HepG2 (cell line): ENCODE data around the gene SRRM4. TPM values are rescaled to one million over a fixed set of nuclear protein-coding genes. Genes with fewer than 3 reads are reported as not detected.

ENCODE experiments used
- ATAC-seq: fragments of 200-7000 bp; cut with Tn5 transposase; 3 replicates; pipeline ENCODE4 v1.9.1; 2020; ENCODE audit warnings: mild to moderate bottlenecking, moderate library complexity
- BruUV-seq: library from RNA; stranded (reverse); fragments of 400-500 nt; replicated peaks from 2 replicates; lab custom pipeline; 2021; lab: Mats Ljungman, UMichigan
- CTCF ChIA-PET: fragments of 300-600 bp; formaldehyde crosslinking; extraction: SDS; loops from one replicate; lab custom pipeline; 2021; ENCODE audit warnings: low total read pairs, inconsistent platforms, low intra/inter-chr PET ratio; lab: Yijun Ruan, JAX
- POLR2A ChIA-PET: fragments of 350-600 bp; sonication (Branson Sonifier 250); formaldehyde crosslinking; loops from one replicate; lab custom pipeline; 2020; ENCODE audit warnings: antibody characterized with exemption, inconsistent platforms; lab: Yijun Ruan, JAX
- DNase-seq: peaks from one replicate; pipeline ENCODE4 v3.0.0-alpha.2; 2015; ENCODE audit warnings: low spot score
- FAIRE-seq: peaks from 3 replicates; lab custom pipeline; 2011; peaks lifted over from hg19 to GRCh38; lab: Jason Lieb, UNC
- H2AFZ ChIP-seq: one replicate; pipeline ENCODE4 v1.6.1; 2011; ENCODE audit warnings: low read length, inconsistent platforms
- H3K27ac ChIP-seq: fragments of 300-600 bp; 3 replicates; pipeline ENCODE4 v1.8.0; 2011; ENCODE audit warnings: mixed run types, mild to moderate bottlenecking, mixed read lengths, low read length, inconsistent platforms; ENCODE audit not compliant: insufficient read depth; ENCODE audit errors: extremely low read length
- H3K27me3 ChIP-seq, 2 experiments: fragments of 200-600 bp in 1 of 2; 2 replicates in 1 of 2; 3 replicates in 1 of 2; pipeline versions ENCODE4 v1.6.0 to v1.8.0; 2011; ENCODE audit warnings: low read length in 2 of 2, mild to moderate bottlenecking in 2 of 2, moderate library complexity in 2 of 2, inconsistent platforms in 1 of 2; ENCODE audit not compliant: insufficient read depth in 2 of 2, control insufficient read depth in 1 of 2
- H3K36me3 ChIP-seq, 2 experiments: fragments of 200-600 bp in 1 of 2; replicated peaks in 1 of 2; 2 replicates in 1 of 2; 3 replicates in 1 of 2; pipeline versions ENCODE4 v1.5.1 to v1.8.0; 2011; ENCODE audit warnings: low read length in 2 of 2, inconsistent platforms in 1 of 2; ENCODE audit not compliant: insufficient read depth in 2 of 2, control insufficient read depth in 1 of 2
- H3K4me1 ChIP-seq: 2 replicates; pipeline ENCODE4 v1.5.1; 2012; ENCODE audit warnings: low read length, inconsistent platforms; ENCODE audit not compliant: insufficient read depth
- H3K4me2 ChIP-seq: 2 replicates; pipeline ENCODE4 v1.6.0; 2011; ENCODE audit warnings: low read depth, low read length, inconsistent platforms
- H3K4me3 ChIP-seq, 3 experiments: fragments of 200-600 bp in 1 of 3; sonication (generic), shearing (Covaris generic) in 1 of 3; replicated peaks in 1 of 3; 2 replicates each; pipeline ENCODE4 v1.5.1; 2011 to 2016; ENCODE audit warnings: low read length in 3 of 3, inconsistent platforms in 2 of 3, low read depth in 2 of 3, mild to moderate bottlenecking in 2 of 3, control low read depth in 1 of 3, mixed read lengths in 1 of 3; ENCODE audit not compliant: insufficient read depth in 1 of 3
- H3K79me2 ChIP-seq: one replicate; pipeline ENCODE4 v1.6.1; 2011; ENCODE audit warnings: low read length, inconsistent platforms; ENCODE audit not compliant: insufficient read depth
- H3K9ac ChIP-seq: 2 replicates; pipeline ENCODE4 v1.6.0; 2011; ENCODE audit warnings: mild to moderate bottlenecking, low read depth, low read length, inconsistent platforms; ENCODE audit not compliant: insufficient read depth
- H3K9me3 ChIP-seq: 2 replicates; pipeline ENCODE4 v1.5.1; 2012; ENCODE audit warnings: mild to moderate bottlenecking, low read length
- H4K20me1 ChIP-seq: 2 replicates; pipeline ENCODE4 v1.6.0; 2011; ENCODE audit warnings: inconsistent platforms, mild to moderate bottlenecking, low read length, moderate library complexity; ENCODE audit not compliant: insufficient read depth
- ZNF652 ChIP-seq: IDR thresholded peaks from 2 replicates; pipeline ENCODE4 v1.6.1; 2016; ENCODE audit warnings: low read depth, borderline replicate concordance
- WGBS: methylation state at CpG from one replicate; pipeline ENCODE4 v1.1.6; 2017; ENCODE audit warnings: low lambda C conversion rate; 5-methylcytosine and 5-hydroxymethylcytosine counted together
- in situ Hi-C: cut with HindIII; loops from 2 replicates; pipeline ENCODE4 v1.10.0; 2017; ENCODE audit warnings: low pct_unique_long_range_greater_than_20kb; ENCODE audit not compliant: extremely low pct_ligation_motif_present
- intact Hi-C: fragments of 100-400 bp; cut with micrococcal nuclease; formaldehyde crosslinking; loops from one replicate; pipeline ENCODE4 v1.10.0; 2022; ENCODE audit not compliant: unreplicated experiment
- polyA plus RNA-seq, 8 experiments: library from polyadenylated mRNA; depleted of rRNA in 3 of 8; stranded (reverse) in 7 of 8; unstranded in 1 of 8; fragments of >200 nt; fragmentation: Illumina TruSeq in 4 of 8; extraction: Trizol in 4 of 8; gene quantifications; 2 replicates each; pipeline versions ENCODE4 v1.2.1 to v1.2.3, GENCODE V29; 2011 to 2016; ENCODE audit warnings: low read depth in 4 of 8, missing spikeins in 1 of 8, mixed read lengths in 1 of 8; ENCODE audit not compliant: insufficient read depth in 1 of 8
- total RNA-seq, 5 experiments: library from RNA; depleted of rRNA; stranded (reverse); fragments of >200 nt; fragmentation: Illumina TruSeq; extraction: Trizol; gene quantifications; 2 replicates each; pipeline ENCODE4 v1.2.3, GENCODE V29; 2016; ENCODE audit warnings: low read depth in 1 of 5
- TF ChIP-seq, protein P1 (sequence below): sonication (generic); formaldehyde crosslinking; IDR thresholded peaks from 2 replicates; pipeline ENCODE4 v1.4.0; 2020; ENCODE audit warnings: missing genetic modification reagents
- TF ChIP-seq, protein P2 (sequence below): sonication (generic); formaldehyde crosslinking; IDR thresholded peaks from 2 replicates; pipeline ENCODE4 v1.4.0; 2020; ENCODE audit warnings: missing genetic modification reagents

Gene SRRM4
- total and polyA plus RNA-seq, 2 of the 13 experiments (the other 11 are each of a cell fraction or from before 2014, with no cell fraction given): not detected

DNA sequence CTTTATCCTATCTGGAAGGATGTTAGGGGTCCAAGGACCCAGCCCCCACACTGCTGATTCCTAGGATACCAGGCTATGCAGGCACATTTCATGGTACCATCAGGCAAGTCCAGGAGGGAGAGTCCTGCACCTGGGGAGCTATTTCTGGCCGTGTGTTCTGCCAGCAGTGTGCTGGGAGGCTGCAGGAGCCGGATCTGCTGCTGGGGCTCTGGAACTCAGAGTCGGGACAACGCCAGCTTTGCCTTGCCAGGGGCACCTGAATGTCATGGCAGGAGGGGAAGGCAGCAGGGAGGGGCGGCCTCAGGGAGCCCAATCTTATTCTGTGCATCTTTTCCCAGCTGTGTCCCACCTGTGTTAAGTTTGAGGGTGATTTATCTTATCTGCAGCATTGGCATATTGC, 17.8 kb downstream of the SRRM4 start (continued):
- TF ChIP-seq, protein P1, sequence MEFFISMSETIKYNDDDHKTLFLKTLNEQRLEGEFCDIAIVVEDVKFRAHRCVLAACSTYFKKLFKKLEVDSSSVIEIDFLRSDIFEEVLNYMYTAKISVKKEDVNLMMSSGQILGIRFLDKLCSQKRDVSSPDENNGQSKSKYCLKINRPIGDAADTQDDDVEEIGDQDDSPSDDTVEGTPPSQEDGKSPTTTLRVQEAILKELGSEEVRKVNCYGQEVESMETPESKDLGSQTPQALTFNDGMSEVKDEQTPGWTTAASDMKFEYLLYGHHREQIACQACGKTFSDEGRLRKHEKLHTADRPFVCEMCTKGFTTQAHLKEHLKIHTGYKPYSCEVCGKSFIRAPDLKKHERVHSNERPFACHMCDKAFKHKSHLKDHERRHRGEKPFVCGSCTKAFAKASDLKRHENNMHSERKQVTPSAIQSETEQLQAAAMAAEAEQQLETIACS (CRISPR knock-in tag): no peak

DNA sequence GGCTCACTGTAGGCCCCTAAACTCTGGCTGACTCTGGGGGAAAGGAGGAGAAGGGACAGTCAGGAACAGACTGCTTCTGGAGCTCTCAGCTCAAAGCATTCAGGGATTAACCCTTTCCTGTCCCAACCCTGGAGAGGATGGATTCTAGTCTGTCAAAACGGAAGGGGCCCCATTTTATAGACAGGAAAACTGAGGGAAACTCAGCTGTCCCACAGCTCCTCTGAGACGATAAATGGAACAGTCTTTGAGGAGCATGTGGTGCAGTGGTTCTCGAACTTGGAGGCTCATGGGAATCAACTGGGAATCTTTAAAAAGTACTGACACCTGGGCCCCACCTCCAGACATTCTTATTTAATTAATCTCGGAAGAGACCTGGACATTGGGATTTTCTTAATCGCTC, 23.7 kb downstream of the SRRM4 start:
- Histone ChIP-seq H4K20me1 (no peaks in the 10 kb centered on the region), H3K4me1 (no peaks in the 10 kb centered on the region), H3K79me2 (no peaks in the 10 kb centered on the region), H2AFZ (no peak overlapping the region), H3K9ac (no peak overlapping the region), H3K36me3 (no peaks in the 10 kb centered on the region), H3K27ac (no peak overlapping the region), H3K27me3 (no peaks in the 10 kb centered on the region), H3K4me2 (no peak overlapping the region), H3K9me3 (no peaks in the 10 kb centered on the region), H3K4me3 (no peak overlapping the region)
- peak; percentile 44; the same call in 1 of the 2 replicates for TF ChIP-seq ZNF652 (CRISPR knock-in tag)
- TF ChIP-seq, protein P2, sequence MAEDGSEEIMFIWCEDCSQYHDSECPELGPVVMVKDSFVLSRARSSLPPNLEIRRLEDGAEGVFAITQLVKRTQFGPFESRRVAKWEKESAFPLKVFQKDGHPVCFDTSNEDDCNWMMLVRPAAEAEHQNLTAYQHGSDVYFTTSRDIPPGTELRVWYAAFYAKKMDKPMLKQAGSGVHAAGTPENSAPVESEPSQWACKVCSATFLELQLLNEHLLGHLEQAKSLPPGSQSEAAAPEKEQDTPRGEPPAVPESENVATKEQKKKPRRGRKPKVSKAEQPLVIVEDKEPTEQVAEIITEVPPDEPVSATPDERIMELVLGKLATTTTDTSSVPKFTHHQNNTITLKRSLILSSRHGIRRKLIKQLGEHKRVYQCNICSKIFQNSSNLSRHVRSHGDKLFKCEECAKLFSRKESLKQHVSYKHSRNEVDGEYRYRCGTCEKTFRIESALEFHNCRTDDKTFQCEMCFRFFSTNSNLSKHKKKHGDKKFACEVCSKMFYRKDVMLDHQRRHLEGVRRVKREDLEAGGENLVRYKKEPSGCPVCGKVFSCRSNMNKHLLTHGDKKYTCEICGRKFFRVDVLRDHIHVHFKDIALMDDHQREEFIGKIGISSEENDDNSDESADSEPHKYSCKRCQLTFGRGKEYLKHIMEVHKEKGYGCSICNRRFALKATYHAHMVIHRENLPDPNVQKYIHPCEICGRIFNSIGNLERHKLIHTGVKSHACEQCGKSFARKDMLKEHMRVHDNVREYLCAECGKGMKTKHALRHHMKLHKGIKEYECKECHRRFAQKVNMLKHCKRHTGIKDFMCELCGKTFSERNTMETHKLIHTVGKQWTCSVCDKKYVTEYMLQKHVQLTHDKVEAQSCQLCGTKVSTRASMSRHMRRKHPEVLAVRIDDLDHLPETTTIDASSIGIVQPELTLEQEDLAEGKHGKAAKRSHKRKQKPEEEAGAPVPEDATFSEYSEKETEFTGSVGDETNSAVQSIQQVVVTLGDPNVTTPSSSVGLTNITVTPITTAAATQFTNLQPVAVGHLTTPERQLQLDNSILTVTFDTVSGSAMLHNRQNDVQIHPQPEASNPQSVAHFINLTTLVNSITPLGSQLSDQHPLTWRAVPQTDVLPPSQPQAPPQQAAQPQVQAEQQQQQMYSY (CRISPR knock-in tag): no peak
- in situ Hi-C loops: loop anchor here (25.0 kb wide), 1 partner anchor 407 kb away; no protein-coding TSS in a partner anchor
- ChIA-PET POLR2A (no interaction called here), CTCF (no interaction called here)
- 6% methylated on average over 5 of the region's 5 CpGs for WGBS
- no TSS peak for BruUV-seq
- intact Hi-C loops: no loop called here
- FAIRE-seq (no peak), DNase-seq (no peak), ATAC-seq (no peak)
